ENCODE results near the gene POPDC2.

POPDC2 gene

DNA sequence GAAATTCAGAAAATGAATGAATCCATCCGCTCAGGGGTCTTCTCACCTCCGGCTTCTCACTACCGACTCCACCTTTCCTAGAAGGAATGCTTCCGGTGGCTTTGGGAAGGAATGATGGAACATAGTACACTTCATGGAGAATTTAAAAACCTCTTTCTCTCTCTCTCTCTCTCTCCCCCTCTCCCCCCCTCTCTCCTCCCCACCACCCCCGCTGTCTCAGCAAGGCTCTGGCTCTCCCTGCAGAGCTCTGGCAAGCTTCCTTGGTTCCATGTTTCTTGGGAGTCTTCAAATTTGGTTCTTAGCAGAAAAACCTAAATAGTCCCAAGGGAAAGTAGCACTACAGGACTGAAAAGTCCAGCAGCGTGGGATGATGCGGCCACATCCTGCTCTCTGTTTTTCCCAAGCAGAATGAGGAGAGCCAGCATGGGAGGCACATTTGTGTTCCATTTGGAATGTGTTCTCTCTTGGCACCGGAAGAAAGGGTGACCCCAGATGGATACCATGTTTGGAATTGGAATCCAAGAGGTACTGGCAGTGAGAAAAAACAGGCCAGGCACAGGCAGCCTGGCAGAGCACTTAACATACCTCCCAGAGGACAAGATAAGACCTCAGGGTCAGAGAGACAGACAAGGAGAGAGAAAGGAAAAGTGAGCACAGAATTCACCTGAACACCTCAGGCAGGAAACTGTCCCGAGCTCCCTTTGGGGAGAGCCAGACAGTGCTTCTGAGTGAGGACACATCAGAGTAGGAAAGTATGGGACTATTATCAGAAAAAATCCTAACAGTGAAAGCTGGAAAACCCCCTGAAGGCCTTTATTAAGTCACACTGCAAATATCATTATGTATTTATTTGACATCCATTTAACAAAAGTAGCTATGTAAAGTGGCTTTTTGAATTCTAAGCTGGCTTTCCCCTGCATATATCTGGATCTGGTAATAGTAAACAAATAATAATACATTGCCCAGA is at the start of gene POPDC2:
POPDC2 (minus strand) TSS at position 116 of the 967 bp plus-strand sequence. CDS start 166 bp downstream, outside the sequence.
- no peaks in the 10 kb centered on the region for H4K20me1 ChIP-seq
- H3K9me3 ChIP-seq (replicated peaks in 1 of 11): no peaks in the 10 kb centered on the region
- H3K27ac ChIP-seq: peak within 1 kb of the TSS in 4 of 11 experiments; percentile 30 to 94 (median 69); a peak in 5 of 22 replicates
- no peaks in the 10 kb centered on the region for H3K36me3 ChIP-seq
- H3K9ac ChIP-seq: 0 out of 22 replicates have a peak within 1 kb of the TSS, but pooled peaks of 2 of the 11 experiments have one; percentile 1
- H3K27me3 ChIP-seq: no peaks in the 10 kb centered on the region
- H3K4me1 ChIP-seq: peaks cover 0 to 95% (median 10%) of the 10 kb centered on the region in 10 experiments; a peak in 12 of 20 replicates
- H3K4me3 ChIP-seq: no peak within 1 kb of the TSS
- no peak for TF ChIP-seq Cebpa-rat (IDR thresholded peaks at IDR 0.05)
- H3K4me2 ChIP-seq: peak within 1 kb of the TSS in 5 of 11 experiments; percentile 30 to 88 (median 77); a peak in 9 of 22 replicates

- H3K9ac ChIP-seq: no peak overlapping the region
- H4K20me1 ChIP-seq: no peaks in the 10 kb centered on the region
- no peak for TF ChIP-seq Cebpa-rat (IDR thresholded peaks at IDR 0.05)
- no peaks in the 10 kb centered on the region for H3K27me3 ChIP-seq
- no peak overlapping the region for H3K4me3 ChIP-seq
- H3K9me3 ChIP-seq (replicated peaks in 1 of 11): peaks cover 22 to 32% (median 28%) of the 10 kb centered on the region in 11 experiments
- H3K36me3 ChIP-seq: no peaks in the 10 kb centered on the region
- H3K4me1 ChIP-seq: peaks cover 0 to 8% (median 0%) of the 10 kb centered on the region in 10 experiments; a peak in 5 of 20 replicates
- no peak overlapping the region for H3K27ac ChIP-seq
- no peak overlapping the region for H3K4me2 ChIP-seq
Measured at GRCh38 chr3:119703820-119704531, 43.6 kb upstream of the POPDC2 start.

- H3K27ac ChIP-seq: no peak within 1 kb of the TSS
- no peak for TF ChIP-seq Cebpa-rat (IDR thresholded peaks at IDR 0.05)
Measured at GRCh38 chr3:119702530-119703527, 42.4 kb upstream of the POPDC2 start, which contains the start of gene CFAP91. TSS of gene CFAP91 (plus strand) at chr3:119703022. CDS start at chr3:119703099, 77 bp downstream.

DNA sequence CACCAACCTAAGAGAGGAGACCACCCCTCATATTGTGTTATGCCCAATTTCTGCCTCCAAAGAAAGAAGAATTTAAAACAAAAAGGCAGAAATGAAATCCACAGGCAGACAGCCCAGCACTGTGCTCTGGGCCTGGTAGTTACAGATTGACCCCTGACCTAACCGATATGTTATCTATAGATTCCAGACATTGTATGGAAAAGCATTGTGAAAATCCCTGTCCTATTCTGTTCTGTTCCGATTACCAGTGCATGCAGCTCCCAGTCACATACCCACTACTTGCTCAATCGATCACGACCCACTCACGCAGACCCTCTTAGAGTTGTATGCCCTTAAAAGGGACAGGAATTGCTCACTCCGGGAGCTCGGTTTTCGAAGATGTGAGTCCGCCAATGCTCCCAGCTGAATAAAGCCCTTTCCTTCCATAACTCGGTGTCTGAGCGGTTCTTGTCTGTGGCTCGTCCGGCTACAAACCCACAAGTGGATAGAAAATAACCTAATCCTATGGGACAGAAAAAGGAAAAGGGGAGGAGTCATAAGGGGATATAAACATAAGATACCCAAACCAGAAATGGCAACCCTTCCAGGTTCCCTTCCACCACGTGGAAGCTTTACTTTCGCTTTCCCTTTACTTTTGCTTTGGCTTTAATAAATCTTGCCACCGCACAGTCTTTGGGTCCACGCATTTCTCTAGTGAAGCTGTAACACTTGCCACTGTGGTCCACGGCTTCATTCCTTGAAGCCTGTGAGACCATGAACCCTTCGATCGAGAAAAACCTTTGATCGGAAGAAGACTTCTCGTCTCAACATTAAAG is 40.7 kb upstream of the POPDC2 start:
- TF ChIP-seq Cebpa-rat (IDR thresholded peaks at IDR 0.05): no peak
- H3K4me1 ChIP-seq: peaks cover 0 to 8% (median 0%) of the 10 kb centered on the region in 10 experiments; a peak in 5 of 20 replicates
- no peaks in the 10 kb centered on the region for H3K36me3 ChIP-seq

More at GRCh38 chr3:119702530-119703527, 42.4 kb upstream of the POPDC2 start, which contains the start of gene CFAP91:
- Histone ChIP-seq H3K4me3 (no peak within 1 kb of the TSS), H4K20me1 (no peaks in the 10 kb centered on the region), H3K27me3 (no peaks in the 10 kb centered on the region), H3K9ac (no peak within 1 kb of the TSS), H3K9me3 (replicated peaks in 1 of 11) (peaks cover 22 to 32% (median 28%) of the 10 kb centered on the region in 11 experiments), H3K36me3 (no peaks in the 10 kb centered on the region), H3K4me1 (peaks cover 0 to 8% (median 0%) of the 10 kb centered on the region in 10 experiments; a peak in 5 of 20 replicates), H3K4me2 (no peak within 1 kb of the TSS)

GRCh38 chr3:119700269-119700919 is 40.0 kb upstream of the POPDC2 start:
- peak overlapping the region in 3 of 11 experiments; percentile 32 to 48 (median 46); a peak in 5 of 22 replicates for H3K4me2 ChIP-seq
- TF ChIP-seq Cebpa-rat (IDR thresholded peaks at IDR 0.05): no peak
- no peak overlapping the region for H3K9ac ChIP-seq
- peaks cover 22 to 32% (median 28%) of the 10 kb centered on the region in 11 experiments for H3K9me3 ChIP-seq (replicated peaks in 1 of 11)
- H3K27ac ChIP-seq: peak overlapping the region in 9 of 11 experiments; percentile 23 to 75 (median 41); a peak in 14 of 22 replicates
- no peaks in the 10 kb centered on the region for H3K27me3 ChIP-seq
- H3K4me3 ChIP-seq: no peak overlapping the region
- peaks cover 0 to 8% (median 0%) of the 10 kb centered on the region in 10 experiments; a peak in 5 of 20 replicates for H3K4me1 ChIP-seq
- no peaks in the 10 kb centered on the region for H4K20me1 ChIP-seq
- no peaks in the 10 kb centered on the region for H3K36me3 ChIP-seq

More for the DNA sequence above, 40.7 kb upstream of the POPDC2 start:
- H3K27me3 ChIP-seq: no peaks in the 10 kb centered on the region
- peak overlapping the region in 3 of 11 experiments; percentile 12 to 73 (median 26); a peak in 2 of 22 replicates for H3K27ac ChIP-seq
- peaks cover 22 to 32% (median 28%) of the 10 kb centered on the region in 11 experiments for H3K9me3 ChIP-seq (replicated peaks in 1 of 11)
- H3K4me2 ChIP-seq: no peak overlapping the region
- H3K4me3 ChIP-seq: no peak overlapping the region
- H3K9ac ChIP-seq: no peak overlapping the region
- no peaks in the 10 kb centered on the region for H4K20me1 ChIP-seq

DNA sequence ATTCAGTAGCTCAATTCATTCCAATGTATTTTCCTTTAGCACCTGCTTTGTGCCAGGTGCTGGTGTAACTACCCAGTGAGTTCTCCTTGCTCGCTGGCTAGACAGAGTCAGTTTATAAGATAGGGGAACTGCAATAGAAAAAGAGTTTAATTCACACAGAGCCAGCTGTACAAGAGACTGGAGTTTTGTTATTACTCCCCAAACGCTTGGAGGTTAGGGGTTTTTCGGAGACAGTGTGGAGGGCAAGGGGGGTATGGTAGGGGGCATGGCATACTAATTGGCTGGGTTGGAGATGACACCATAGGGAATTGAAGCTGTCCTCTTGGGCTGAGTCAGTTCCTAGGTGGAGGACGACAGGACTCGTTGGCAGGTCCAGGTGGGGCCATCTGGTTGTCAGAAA is 37.0 kb upstream of the POPDC2 start:
- no peaks in the 10 kb centered on the region for H4K20me1 ChIP-seq
- H3K36me3 ChIP-seq: no peaks in the 10 kb centered on the region
- no peak overlapping the region for H3K27ac ChIP-seq
- no peak overlapping the region for H3K4me3 ChIP-seq
- no peak overlapping the region for H3K4me2 ChIP-seq
- TF ChIP-seq Cebpa-rat (IDR thresholded peaks at IDR 0.05): no peak
- H3K4me1 ChIP-seq: peaks cover 0 to 8% (median 0%) of the 10 kb centered on the region in 10 experiments; a peak in 5 of 20 replicates
- no peaks in the 10 kb centered on the region for H3K27me3 ChIP-seq
- H3K9ac ChIP-seq: no peak overlapping the region
- peaks cover 11 to 21% (median 16%) of the 10 kb centered on the region in 11 experiments for H3K9me3 ChIP-seq (replicated peaks in 1 of 11)

DNA sequence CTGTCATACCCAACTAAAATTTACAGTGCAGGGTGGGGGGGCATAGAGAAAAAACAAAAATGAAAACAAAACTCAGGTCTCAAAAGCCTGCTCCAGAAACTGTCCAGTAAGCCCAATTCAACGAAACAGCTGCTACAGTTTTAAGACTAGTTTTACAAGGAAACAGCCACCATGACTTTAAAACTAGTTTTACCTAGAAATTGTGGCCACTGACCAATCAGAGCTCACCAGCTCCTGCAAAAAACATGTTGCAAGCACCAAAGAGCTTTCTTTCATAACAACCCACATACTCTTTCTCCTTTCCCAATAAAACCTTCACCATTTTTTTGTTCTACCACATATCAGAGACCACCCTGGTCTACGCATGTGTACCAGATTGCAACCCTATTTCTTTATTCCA is 35.1 kb upstream of the POPDC2 start:
- peaks cover 0 to 8% (median 0%) of the 10 kb centered on the region in 10 experiments; a peak in 5 of 20 replicates for H3K4me1 ChIP-seq
- H3K4me2 ChIP-seq: no peak overlapping the region
- no peaks in the 10 kb centered on the region for H3K27me3 ChIP-seq

More for the DNA sequence above, 35.1 kb upstream of the POPDC2 start:
- no peak for TF ChIP-seq Cebpa-rat (IDR thresholded peaks at IDR 0.05)
- H3K9ac ChIP-seq: no peak overlapping the region
- H3K9me3 ChIP-seq (replicated peaks in 1 of 11): peaks cover 0 to 5% (median 0%) of the 10 kb centered on the region in 11 experiments; a peak in 7 of 22 replicates
- no peak overlapping the region for H3K27ac ChIP-seq
- no peaks in the 10 kb centered on the region for H3K36me3 ChIP-seq
- H4K20me1 ChIP-seq: no peaks in the 10 kb centered on the region
- H3K4me3 ChIP-seq: no peak overlapping the region

Data from BLaER1 treated with 17β-estradiol and CSF1 and Interleukin-3, amounts not matched to agents 10 nM and 100 nM (cell line).